HG02798 (cell line): Measurements from ENCODE around the gene APLF.
"Not testable (repeated sequence)": the region's sequence is repeated elsewhere in the genome, so short reads cannot be mapped to it uniquely, and the experiment has no call there.

ENCODE experiments used
- ATAC-seq: cut with Tn5 transposase; IDR thresholded peaks from one replicate; pipeline ENCODE4 v1.9.1; 2021; ENCODE audit warnings: mild to moderate bottlenecking; ENCODE audit not compliant: unreplicated experiment, poor library complexity

The APLF gene

DNA sequence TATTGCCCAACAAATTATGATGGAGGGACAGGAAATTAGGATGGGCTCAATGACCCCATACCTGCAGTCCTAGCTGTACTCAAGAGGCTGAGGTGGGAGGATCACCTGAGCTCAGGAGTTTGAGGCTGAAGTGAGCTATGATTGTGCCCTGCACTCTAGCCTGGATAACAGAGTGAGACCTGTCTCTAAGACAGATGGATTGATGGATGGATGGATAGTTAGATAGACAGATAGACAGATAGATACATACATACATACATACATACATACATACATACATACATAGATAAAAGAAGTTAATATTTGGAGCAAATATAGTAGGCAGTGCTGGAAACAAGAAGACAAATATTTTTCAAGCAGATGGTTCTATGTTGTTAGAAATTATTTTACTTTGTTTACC is 97.9 kb downstream of the APLF start:
- ATAC-seq: no peak

DNA sequence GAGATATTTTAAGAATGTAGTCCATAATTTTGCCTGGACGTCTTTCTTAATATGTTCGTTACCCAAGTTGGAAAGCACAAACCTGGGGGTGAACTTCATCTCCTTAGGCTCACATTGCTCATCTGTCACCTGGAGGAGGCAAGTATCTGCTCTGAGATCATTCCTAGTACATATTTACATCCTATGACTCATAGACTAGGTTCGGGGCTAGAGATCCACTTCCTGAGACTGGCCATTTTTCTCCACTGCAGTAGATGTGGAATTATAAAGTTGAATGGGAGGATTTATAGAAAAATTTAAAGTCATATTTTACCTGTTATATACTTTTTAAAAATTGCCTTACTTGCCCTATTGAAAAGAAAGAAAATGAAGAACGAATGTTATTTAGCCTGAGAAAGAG is 98.5 kb downstream of the APLF start:
- no peak for ATAC-seq

DNA sequence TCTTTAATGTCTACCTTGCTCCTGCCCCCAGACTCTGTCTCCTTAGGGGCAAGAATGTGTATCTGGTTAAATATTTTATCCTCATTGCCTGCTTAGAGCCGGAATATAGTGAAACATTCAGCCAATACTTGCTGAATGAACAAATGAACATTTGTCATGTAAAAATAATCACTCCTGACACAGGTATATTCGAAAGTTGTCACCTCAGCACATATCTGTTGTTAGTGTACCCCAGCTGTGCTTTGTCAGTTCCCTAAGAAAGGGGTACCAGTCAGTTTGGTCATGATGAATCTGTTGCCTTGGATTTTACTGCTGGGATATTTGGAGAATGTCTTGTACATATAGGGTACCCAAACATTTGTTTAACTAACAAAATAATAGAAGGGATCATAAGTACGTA is 99.0 kb downstream of the APLF start:
- ATAC-seq: no peak

DNA sequence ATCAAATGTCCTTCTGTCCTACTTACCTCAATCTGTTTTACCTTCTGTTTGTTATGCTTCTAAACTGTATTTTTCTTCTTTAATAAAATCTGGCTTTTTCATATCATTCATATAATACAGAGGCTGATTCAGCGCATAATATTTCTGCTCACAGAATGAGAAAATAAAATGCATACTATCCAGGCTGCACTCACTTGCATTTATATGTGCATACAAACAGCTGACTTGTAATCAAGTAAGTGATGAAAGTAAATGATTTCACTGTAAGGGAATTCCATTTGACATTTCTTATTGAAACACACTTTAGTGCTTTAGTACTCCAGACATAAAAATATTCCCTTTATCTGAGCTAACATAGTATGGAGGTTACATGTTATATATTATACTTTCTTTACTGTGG is 100.7 kb downstream of the APLF start:
- ATAC-seq: no peak

DNA sequence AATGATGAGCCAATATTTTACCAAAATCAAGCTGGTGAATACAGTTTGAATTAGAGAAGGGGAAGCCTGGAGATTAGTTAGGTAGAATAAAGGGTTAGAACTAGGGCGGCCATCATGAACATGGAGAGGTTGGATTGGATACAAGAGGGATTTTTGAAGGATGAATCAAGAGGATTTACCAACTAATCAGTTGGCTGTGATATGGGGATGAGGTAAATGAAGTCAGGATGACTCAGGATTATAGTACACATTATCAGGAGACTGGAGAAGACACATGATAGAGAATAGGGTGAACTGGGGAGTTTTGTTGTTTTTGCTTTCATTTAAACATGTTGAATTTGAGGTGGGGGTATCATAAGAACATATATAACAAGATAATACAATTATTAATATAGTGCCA is 102.2 kb downstream of the APLF start:
- ATAC-seq: no peak

DNA sequence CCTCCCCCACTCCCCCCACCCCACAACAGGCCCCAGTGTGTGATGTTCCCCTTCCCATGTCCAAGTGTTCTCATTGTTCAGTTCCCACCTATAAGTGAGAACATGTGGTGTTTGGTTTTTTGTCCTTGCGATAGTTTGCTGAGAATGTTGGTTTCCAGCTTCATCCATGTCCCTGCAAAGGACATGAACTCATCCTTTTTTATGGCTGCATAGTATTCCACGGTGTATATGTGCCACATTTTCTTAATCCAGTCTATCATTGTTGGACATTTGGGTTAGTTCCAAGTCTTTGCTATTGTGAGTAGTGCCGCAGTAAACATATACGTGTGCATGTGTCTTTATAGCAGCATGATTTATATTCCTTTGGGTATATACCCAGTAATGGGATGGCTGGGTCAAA is 103.0 kb downstream of the APLF start:
- not testable (repeated sequence) for ATAC-seq

DNA sequence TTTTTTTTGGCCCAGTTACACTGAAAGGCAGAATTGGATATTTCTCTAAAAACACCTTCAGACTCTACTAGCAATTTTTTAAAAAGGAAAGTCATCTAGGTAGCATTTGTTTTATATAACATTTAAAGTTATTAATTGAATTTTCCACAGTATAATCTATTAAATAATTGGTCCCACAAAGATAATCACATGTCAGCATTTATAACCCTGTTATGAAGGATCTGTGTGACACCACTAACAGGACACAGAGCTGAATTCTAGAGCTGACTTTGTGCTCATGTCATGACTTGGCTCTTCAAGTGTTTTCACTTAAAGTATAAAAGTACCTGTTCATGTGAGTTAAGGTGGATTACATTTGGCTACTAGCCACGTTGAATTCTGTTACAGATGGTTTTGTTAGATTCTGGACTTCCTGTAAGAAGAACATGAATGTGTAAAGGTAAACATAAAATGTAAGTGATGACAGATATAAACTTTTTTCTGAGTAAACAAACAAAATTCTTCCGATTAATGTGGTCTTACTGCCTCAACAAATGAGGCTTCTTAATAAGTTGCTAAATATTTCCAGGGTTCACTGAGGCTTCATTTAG is 106.9 kb downstream of the APLF start:
- no peak for ATAC-seq

DNA sequence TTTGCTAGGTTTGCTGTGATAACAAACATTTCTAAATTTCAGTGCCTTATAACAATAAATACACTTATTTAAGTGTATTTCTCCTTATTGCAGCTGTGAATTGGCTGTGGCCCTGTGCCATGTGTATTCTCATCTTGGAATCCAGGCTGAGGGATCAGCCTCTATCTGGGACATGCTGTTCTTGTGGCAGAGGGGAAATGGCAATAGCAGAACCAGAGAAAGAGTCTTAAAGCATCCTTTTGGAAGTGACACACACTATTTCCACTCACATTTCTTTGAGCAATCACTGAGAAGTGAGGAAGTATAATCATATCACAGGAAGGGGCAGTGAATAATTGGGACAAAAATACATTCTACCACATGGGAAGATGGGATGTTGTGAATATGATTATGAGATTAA is 109.8 kb downstream of the APLF start:
- ATAC-seq: no peak

DNA sequence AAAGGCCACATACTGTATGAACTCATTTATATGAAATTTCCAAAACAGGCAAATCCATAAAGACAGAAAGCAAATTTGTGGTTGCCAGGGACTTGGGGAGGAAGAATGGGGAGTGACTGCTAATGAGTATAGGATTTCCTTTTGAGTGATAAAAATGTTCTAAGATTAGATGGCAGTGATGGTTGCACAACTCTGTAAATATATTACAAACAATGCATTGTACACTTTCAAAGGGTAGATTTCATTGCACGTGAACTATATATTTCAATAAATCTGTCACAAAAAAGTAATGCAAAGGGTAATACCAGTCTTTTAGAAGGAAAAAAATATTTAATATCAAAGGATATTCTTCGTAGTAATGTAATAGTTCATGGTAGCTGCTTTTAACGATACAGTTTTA is 112.3 kb downstream of the APLF start:
- ATAC-seq: no peak

DNA sequence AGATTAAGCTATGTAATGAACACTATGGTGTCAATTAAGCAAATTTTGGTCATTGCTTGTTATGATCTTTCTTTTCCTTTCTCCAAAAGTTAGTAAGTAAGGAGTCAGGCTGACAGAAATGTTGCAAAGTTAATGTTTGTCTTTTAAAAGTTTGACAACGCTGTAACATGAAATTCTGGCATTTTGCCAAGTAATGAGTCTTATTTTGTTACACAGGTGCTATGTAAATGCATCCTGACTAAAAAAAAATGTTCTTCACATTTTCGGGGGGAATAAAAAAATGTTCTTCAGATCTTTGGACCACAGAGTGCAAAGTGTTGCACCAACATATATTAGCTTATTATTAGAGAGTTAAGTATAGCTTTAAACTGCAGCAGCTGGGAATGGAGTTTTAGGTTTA is 121.2 kb downstream of the APLF start:
- no peak for ATAC-seq

DNA sequence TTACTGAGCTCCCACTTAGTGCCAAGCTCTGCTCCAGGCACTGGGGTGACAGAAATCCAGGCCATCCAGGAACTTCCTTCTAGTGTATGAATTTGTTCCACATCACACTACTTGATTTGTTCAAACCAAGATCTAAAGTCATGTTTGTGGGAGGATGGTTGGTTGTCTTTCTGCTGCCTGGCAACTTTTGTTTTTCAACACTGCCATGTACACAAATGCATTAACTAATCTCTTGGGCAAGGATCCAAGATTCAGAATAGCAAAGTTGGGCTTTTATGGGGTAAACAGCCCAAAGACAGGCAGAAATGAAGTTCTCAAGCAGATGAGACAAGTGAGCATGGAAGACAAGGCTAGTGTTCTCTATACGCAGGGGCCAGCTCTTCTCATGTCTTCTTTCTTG is 122.6 kb downstream of the APLF start:
- ATAC-seq: no peak

DNA sequence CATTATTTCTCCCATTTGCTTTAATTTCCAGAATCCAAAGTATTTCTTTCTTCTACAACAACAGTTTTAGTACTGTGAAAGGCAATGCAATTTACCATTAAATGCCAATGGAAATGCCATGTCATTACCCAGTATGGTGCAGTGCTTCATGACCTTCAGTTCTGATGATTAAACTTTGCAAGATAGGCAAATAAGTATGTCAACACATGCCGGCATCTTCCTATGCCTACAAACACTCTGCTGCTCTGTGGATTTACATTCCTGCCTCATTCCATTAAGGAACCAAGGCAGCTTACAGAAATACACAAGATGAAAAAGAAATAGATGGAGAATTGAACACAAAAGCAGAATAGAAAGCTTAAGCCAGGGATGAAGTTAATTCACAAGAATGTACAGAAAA is 123.3 kb downstream of the APLF start:
- no peak for ATAC-seq

DNA sequence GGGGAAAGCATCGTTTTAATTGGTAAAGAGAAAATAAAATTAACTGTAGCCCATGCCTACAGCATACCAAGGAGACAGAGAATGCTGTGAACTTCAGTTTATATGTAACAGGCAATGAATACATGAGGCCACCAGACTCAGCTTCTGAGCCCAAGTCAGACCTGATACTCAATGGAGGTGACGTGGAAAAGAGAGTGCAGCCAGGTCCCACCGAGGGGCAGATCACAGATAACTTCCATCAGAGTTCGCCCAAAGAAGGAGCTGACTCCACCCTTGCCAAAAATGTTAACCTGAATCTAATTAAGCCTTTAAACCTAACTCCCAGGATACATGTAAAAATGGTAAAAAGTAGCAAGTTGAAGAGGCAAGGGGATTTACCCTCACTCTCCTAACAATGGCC is 123.8 kb downstream of the APLF start:
- no peak for ATAC-seq

DNA sequence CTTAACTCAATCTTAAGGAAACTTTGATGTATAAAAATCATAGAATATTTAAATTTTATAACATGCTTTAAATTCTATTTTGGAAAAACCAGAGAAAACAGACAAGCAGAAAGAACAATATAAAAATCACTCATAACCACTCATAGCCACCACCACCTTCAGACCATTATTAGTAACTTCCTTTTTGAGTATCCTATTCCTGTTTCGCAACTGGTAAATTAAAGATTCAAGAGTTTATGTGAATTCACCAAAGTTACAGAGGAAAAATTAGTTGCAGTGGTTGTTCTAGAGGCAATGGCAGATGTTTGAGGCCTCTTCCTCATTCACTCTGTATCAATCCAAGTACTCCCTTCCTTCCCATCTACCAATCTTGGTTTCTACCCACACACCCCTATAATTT is 126.7 kb downstream of the APLF start:
- no peak for ATAC-seq

DNA sequence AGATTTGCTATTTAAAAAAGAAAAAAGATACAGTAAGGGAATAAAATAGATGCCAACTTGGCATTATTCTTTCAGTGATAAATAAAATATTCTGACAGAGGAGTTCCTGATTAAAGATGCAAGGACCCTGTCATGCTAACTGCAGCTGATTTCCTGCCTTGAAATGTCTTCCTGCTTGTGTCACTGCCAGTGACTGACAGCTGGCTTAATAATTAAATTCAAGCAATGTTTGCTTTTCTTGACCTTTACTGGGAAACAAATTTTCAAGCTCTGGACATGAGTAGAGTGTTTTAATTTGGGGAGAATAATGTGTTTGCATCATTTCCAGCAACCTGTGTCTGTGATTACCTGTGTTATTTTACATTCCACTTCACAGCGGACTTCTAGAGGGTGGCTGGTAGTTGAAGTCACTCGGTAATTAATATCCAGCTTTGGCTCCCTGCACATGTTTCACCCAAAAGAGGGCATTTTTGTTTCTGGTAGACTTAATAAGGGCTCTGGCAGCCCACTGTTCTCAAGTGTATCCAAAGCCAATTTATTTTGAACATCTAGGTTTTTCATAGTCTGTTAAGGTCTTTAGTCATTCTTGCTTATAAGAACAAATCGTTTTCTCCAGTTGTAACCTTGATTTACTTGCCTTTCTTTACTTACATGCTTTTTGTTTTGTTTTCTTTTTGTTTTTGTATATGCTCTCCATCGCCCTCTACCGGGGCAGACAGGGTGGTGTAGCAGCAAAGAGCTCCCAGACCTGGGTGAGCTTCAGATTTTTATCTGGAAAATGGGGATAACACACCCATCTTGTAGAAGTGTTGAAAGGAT is 127.5 kb downstream of the APLF start:
- ATAC-seq: peak; percentile 85

DNA sequence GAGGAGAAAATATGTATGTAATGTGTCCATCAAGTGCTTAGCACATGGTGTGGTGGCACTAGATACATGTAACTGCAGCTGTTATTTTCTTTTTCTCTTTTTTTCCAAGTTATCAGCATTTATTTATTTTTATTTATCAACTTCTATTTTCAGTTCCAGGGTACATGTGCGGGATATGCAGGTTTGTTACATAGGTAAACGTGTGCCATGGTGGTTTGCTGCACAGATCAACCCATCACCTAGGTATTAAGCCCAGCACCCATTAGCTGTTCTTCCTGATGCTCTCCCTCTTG is 128.1 kb downstream of the APLF start:
- not testable (repeated sequence) for ATAC-seq

DNA sequence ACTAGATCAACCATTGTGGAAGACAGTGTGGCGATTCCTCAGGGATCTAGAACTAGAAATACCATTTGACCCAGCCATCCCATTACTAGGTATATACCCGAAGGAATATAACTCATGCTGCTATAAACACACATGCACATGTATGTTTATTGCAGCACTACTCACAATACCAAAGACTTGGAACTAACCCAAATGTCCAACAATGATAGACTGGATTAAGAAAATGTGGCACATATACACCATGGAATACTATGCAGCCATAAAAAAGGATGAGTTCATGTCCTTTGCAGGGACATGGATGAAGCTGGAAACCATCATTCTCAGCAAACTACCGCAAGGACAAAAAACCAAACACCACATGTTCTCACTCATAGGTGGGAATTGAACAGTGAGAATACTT is 133.1 kb downstream of the APLF start:
- ATAC-seq: not testable (repeated sequence)

DNA sequence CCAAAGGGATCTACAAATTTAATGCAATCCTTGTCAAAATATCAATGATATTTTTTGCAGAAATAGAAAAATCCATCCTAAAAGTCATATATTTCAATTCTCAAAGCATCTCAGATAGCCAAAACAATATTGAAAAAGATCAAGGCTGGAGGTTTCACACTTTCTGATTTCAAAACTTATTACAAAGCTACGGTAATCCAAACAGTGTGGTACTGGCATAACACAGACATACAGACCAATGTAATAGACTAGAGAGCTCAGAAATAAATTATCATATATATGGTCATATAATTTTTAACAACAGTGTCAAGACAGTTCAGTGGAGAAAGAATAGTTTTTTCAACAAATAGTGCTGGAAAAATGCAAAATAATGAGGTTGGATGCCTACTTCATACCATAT is 135.7 kb downstream of the APLF start:
- no peak for ATAC-seq

DNA sequence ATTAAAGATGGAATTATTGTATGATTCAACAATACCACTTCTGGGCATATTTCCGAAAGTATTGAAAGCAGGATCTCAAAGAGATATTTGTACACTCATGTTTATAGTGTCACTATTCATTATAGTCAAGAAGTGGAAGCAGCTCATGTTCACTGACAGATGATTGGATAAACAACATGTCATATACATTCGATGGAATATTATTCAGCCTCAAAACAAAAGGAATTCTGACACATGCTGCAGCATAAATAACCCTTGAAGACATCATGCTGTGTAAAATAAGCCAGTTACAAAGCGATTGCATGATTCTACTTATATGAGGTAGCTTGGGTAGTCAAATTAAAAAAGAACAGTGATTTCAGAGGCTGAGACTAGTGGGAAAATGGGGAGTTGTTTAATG is 136.7 kb downstream of the APLF start:
- no peak for ATAC-seq

DNA sequence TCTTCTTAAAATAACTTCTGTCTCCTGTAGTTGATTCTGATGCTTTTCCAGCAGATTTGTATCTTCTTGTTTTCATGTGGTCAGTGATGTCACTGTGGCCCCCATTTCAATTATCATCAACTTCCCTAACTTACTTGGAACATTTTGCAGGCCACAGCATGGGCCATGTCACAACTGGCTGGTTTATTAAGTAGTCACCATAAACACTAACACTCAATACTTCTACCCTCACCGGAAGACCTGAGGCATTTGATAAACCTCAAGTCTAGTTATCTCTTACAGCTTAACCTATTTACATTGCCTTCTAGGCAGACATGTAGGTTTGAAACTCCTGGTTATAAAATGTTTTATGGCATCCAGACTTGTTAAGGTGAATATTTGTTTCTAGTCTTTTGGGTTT is 138.6 kb downstream of the APLF start:
- ATAC-seq: no peak

DNA sequence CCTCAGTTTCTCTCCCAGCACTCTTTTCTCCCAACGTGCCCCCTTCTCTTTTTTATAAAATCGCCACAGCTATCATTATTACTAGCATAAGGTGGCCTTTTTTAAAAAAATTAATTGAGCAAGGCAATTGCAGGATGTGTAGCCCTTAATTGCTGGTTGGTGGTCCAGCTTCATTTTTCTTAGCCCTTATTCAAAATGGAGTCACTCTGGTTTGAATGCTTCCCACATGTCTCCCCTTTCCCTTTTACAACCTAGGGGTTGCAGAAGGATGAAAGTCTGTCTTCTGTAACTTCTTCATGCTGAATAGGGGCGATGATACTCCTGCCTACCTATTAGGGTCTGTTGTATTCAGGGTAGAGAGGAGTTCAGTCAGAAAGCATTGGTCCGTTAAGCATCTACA is 139.4 kb downstream of the APLF start:
- ATAC-seq: no peak

DNA sequence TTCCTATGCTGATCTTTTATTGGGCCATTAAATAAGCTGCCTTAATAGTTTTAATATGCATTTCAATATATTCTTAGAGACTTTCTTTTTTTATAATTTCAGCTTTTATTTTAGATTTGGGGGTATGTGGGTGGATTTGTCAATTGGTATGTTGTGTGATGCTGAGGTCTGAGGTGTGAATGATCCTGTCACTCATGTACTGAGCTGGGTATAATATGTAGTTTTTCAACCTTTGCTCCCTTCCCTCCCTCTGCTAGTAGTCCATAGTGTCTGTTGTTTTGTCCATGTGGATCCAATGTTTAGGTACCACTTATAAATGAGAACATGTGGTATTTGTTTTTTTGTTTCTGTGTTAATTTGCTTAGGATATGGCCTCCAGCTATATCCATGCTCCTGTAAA is 140.5 kb downstream of the APLF start:
- ATAC-seq: no peak
